K562 (cell line): ENCODE data around the gene AIF1. TPM values are rescaled to one million over a fixed set of nuclear protein-coding genes. Genes with fewer than 3 reads are reported as not detected.
A peak's percentile ranks its signal among the peaks of the same experiment; 100 is the strongest.

Experiments used
- DPF2 ChIP-seq: fragments of 450-650 bp; IDR thresholded peaks from 2 replicates; pipeline ENCODE4 v1.6.1; 2016
- ELF4 ChIP-seq: fragments of 450-650 bp; formaldehyde crosslinking; IDR thresholded peaks from 2 replicates; pipeline ENCODE4 v1.4.0; 2022; ENCODE audit warnings: missing genetic modification characterization
- JUND ChIP-seq, 2 experiments: IDR thresholded peaks; 2 replicates in 1 of 2; 3 replicates in 1 of 2; pipeline ENCODE4 v1.6.1; 2011; ENCODE audit warnings: borderline replicate concordance in 2 of 2, low read depth in 2 of 2, low read length in 2 of 2, improper control_type of control experiment in 1 of 2, missing biosample characterization in 1 of 2, missing genetic modification characterization in 1 of 2, missing genetic modification reagents in 1 of 2
- NBN ChIP-seq: fragments of 450-650 bp; IDR thresholded peaks from 2 replicates; pipeline ENCODE4 v1.6.1; 2016; ENCODE audit warnings: low read depth, mild to moderate bottlenecking
- PHF8 ChIP-seq: fragments of 200-600 bp; sonication (generic); IDR thresholded peaks from 2 replicates; pipeline ENCODE4 v1.6.1; 2012; ENCODE audit warnings: mixed run types, mild to moderate bottlenecking, inconsistent platforms, low read length, moderate library complexity, borderline replicate concordance
- RBM34 ChIP-seq: fragments of 200-400 bp; formaldehyde crosslinking; IDR thresholded peaks from 2 replicates; pipeline ENCODE4 v1.6.1; 2018; ENCODE audit warnings: low read length, borderline replicate concordance; ENCODE audit not compliant: insufficient read depth
- RHOXF2B ChIP-seq: fragments of 250-450 bp; sonication (Bioruptor Pico); conservative IDR thresholded peaks from 2 replicates; pipeline ENCODE4 v1.5.1; 2021
- ZNF253 ChIP-seq: fragments of 250-450 bp; sonication (Bioruptor Pico); conservative IDR thresholded peaks from 2 replicates; pipeline ENCODE4 v1.6.1; 2021; ENCODE audit warnings: mild to moderate bottlenecking
- ZNF668 ChIP-seq: fragments of 250-450 bp; sonication (Bioruptor Pico); IDR thresholded peaks from 2 replicates; pipeline ENCODE4 v1.8.0; 2022; ENCODE audit warnings: mild to moderate bottlenecking, inconsistent platforms
- polyA plus RNA-seq, 8 experiments: library from polyadenylated mRNA; depleted of rRNA in 4 of 8; stranded (reverse) in 5 of 8; unstranded in 3 of 8; fragments of >200 nt; fragmentation: Nextera tagmentation in 2 of 8; fragmentation: Illumina TruSeq in 1 of 8; extraction: Ambion mirVana in 2 of 8; extraction: Trizol in 1 of 8; gene quantifications; 2 replicates each; pipeline versions ENCODE4 v1.2.1 to v1.2.3, GENCODE V29; 2011 to 2014; ENCODE audit warnings: inconsistent platforms in 1 of 8, missing spikeins in 1 of 8
- total RNA-seq, 7 experiments: library from RNA; depleted of rRNA in 6 of 7; stranded (reverse); fragments of >200 nt in 6 of 7; fragmentation: Illumina TruSeq in 2 of 7; extraction: Trizol in 2 of 7; gene quantifications; 2 replicates each; pipeline versions ENCODE4 v1.2.1 to v1.2.3, GENCODE V29; 2011 to 2021; ENCODE audit warnings: low replicate concordance in 1 of 7
- TF ChIP-seq, protein P1 (sequence below): fragments of 250-450 bp; sonication (Bioruptor Pico); IDR thresholded peaks from 2 replicates; pipeline ENCODE4 v1.9.0; 2021; ENCODE audit warnings: mild to moderate bottlenecking, inconsistent platforms
- TF ChIP-seq, protein P2 (sequence below): sonication (generic); formaldehyde crosslinking; IDR thresholded peaks from 2 replicates; pipeline ENCODE4 v1.8.0; 2023; ENCODE audit warnings: mild to moderate bottlenecking, missing genetic modification reagents
- TF ChIP-seq, protein P3 (sequence below): sonication (generic); formaldehyde crosslinking; IDR thresholded peaks from 2 replicates; pipeline ENCODE4 v1.8.0; 2023; ENCODE audit warnings: missing genetic modification reagents, mild to moderate bottlenecking, borderline replicate concordance
- TF ChIP-seq, protein P4 (sequence below): fragments of 450-650 bp; IDR thresholded peaks from 2 replicates; pipeline ENCODE4 v1.7.1; 2018; ENCODE audit warnings: mild to moderate bottlenecking, low read depth; ENCODE audit not compliant: partially characterized antibody

Gene AIF1
- total and polyA plus RNA-seq, 9 of the 15 experiments (the other 6 are each of a cell fraction or from before 2014, with no cell fraction given) = 9.4 to 33.4 (median 19.4) TPM

DNA sequence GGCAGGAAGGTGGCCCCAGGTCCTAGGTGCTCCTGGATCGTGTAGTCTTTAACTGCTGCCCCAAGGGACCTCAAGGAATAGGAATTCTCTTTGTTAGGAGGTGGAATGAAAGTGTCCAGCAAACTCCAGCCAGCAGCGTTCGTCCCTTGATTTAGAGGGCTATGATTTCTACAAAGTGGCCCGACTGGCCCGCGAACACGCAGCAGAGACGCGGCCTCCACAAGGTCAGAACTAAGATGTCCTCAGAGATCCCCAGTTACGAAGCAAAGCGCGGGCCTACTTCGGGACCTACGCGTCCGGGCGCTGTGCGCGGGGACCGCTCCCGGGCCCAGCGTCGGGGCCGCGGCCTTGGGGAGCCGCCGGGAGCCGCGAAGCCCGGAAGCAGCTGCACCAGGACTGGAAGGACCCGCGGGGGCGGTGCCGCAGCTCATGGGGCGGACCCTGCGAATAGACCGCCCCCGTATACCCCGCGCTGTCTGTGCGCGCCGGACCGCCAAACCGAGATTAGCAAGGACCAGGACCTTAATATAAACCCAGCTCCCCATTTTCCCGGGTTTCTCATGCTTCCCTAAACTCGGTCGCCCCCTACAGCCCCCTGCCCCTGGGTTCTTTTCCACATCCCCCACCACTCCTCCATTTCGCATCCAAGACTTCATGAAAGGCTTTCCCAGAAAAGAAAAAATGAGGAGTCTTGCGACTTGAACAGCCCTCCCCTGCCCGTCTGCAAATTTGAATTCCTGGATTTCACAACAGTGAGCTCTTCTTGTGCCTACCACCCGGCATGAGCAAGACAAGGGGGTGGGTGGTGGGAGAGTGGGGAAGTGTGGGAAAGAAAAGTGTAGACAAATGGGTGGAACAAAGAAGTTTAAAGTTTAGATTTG lies 45.6 kb downstream of the AIF1 start, which contains the start of gene C6orf47 (continued):
- TF ChIP-seq, protein P1, sequence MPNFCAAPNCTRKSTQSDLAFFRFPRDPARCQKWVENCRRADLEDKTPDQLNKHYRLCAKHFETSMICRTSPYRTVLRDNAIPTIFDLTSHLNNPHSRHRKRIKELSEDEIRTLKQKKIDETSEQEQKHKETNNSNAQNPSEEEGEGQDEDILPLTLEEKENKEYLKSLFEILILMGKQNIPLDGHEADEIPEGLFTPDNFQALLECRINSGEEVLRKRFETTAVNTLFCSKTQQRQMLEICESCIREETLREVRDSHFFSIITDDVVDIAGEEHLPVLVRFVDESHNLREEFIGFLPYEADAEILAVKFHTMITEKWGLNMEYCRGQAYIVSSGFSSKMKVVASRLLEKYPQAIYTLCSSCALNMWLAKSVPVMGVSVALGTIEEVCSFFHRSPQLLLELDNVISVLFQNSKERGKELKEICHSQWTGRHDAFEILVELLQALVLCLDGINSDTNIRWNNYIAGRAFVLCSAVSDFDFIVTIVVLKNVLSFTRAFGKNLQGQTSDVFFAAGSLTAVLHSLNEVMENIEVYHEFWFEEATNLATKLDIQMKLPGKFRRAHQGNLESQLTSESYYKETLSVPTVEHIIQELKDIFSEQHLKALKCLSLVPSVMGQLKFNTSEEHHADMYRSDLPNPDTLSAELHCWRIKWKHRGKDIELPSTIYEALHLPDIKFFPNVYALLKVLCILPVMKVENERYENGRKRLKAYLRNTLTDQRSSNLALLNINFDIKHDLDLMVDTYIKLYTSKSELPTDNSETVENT = peak; percentile 93
- TF ChIP-seq PHF8 (peak; percentile 98; the same call in 1 of the 2 replicates), JUND (IDR thresholded peaks at IDR 0.05; ENCODE audit: borderline replicate concordance, low read depth, low read length) (peak; percentile 75), JUND (tag; IDR thresholded peaks at IDR 0.05; ENCODE audit: borderline replicate concordance, low read depth, low read length) (peak; percentile 62; the same call in 1 of the 3 replicates), ELF4 (CRISPR knock-in tag) (peak; percentile 36), DPF2 (peak; percentile 63), NBN (peak; percentile 56; the same call in 1 of the 2 replicates), ZNF668 (CRISPR knock-in tag) (no peak; the same call in 1 of the 2 replicates), ZNF253 (peak; percentile 47; the same call in 1 of the 2 replicates), RBM34 (peak; percentile 60; the same call in 1 of the 2 replicates), RHOXF2B (CRISPR knock-in tag) (peak; percentile 94)
- TF ChIP-seq, protein P2, sequence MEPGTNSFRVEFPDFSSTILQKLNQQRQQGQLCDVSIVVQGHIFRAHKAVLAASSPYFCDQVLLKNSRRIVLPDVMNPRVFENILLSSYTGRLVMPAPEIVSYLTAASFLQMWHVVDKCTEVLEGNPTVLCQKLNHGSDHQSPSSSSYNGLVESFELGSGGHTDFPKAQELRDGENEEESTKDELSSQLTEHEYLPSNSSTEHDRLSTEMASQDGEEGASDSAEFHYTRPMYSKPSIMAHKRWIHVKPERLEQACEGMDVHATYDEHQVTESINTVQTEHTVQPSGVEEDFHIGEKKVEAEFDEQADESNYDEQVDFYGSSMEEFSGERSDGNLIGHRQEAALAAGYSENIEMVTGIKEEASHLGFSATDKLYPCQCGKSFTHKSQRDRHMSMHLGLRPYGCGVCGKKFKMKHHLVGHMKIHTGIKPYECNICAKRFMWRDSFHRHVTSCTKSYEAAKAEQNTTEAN (CRISPR knock-in tag) = no peak
- TF ChIP-seq, protein P3, sequence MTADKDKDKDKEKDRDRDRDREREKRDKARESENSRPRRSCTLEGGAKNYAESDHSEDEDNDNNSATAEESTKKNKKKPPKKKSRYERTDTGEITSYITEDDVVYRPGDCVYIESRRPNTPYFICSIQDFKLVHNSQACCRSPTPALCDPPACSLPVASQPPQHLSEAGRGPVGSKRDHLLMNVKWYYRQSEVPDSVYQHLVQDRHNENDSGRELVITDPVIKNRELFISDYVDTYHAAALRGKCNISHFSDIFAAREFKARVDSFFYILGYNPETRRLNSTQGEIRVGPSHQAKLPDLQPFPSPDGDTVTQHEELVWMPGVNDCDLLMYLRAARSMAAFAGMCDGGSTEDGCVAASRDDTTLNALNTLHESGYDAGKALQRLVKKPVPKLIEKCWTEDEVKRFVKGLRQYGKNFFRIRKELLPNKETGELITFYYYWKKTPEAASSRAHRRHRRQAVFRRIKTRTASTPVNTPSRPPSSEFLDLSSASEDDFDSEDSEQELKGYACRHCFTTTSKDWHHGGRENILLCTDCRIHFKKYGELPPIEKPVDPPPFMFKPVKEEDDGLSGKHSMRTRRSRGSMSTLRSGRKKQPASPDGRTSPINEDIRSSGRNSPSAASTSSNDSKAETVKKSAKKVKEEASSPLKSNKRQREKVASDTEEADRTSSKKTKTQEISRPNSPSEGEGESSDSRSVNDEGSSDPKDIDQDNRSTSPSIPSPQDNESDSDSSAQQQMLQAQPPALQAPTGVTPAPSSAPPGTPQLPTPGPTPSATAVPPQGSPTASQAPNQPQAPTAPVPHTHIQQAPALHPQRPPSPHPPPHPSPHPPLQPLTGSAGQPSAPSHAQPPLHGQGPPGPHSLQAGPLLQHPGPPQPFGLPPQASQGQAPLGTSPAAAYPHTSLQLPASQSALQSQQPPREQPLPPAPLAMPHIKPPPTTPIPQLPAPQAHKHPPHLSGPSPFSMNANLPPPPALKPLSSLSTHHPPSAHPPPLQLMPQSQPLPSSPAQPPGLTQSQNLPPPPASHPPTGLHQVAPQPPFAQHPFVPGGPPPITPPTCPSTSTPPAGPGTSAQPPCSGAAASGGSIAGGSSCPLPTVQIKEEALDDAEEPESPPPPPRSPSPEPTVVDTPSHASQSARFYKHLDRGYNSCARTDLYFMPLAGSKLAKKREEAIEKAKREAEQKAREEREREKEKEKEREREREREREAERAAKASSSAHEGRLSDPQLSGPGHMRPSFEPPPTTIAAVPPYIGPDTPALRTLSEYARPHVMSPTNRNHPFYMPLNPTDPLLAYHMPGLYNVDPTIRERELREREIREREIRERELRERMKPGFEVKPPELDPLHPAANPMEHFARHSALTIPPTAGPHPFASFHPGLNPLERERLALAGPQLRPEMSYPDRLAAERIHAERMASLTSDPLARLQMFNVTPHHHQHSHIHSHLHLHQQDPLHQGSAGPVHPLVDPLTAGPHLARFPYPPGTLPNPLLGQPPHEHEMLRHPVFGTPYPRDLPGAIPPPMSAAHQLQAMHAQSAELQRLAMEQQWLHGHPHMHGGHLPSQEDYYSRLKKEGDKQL (CRISPR knock-in tag) = peak; percentile 93; the same call in 1 of the 2 replicates
- TF ChIP-seq, protein P4, sequence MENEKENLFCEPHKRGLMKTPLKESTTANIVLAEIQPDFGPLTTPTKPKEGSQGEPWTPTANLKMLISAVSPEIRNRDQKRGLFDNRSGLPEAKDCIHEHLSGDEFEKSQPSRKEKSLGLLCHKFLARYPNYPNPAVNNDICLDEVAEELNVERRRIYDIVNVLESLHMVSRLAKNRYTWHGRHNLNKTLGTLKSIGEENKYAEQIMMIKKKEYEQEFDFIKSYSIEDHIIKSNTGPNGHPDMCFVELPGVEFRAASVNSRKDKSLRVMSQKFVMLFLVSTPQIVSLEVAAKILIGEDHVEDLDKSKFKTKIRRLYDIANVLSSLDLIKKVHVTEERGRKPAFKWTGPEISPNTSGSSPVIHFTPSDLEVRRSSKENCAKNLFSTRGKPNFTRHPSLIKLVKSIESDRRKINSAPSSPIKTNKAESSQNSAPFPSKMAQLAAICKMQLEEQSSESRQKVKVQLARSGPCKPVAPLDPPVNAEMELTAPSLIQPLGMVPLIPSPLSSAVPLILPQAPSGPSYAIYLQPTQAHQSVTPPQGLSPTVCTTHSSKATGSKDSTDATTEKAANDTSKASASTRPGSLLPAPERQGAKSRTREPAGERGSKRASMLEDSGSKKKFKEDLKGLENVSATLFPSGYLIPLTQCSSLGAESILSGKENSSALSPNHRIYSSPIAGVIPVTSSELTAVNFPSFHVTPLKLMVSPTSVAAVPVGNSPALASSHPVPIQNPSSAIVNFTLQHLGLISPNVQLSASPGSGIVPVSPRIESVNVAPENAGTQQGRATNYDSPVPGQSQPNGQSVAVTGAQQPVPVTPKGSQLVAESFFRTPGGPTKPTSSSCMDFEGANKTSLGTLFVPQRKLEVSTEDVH = peak; percentile 71
